ENCODE results near the gene PSMB10. TPM values are rescaled to one million over a fixed set of nuclear protein-coding genes. Genes with fewer than 3 reads are reported as not detected.

The PSMB10 gene
- total and polyA plus RNA-seq, 2 of the 8 experiments (the other 6 are each of a cell fraction or from before 2014, with no cell fraction given), result 32.1 to 61.9 TPM

GRCh38 chr16:67979955-67980678 lies 43.5 kb upstream of the PSMB10 start, which contains the start of gene DPEP3 (continued):
- no peak for TF ChIP-seq CBX5 (IDR thresholded peaks at IDR 0.05; ENCODE audit: low read depth, low read length)
- TF ChIP-seq SRF (IDR thresholded peaks at IDR 0.05; ENCODE audit: low read depth, low read length), result no peak
- no peak for TF ChIP-seq PHF8 (conservative IDR thresholded peaks at IDR 0.05; ENCODE audit: low read depth, low read length)
- no peak for TF ChIP-seq NANOG (IDR thresholded peaks at IDR 0.05; ENCODE audit: insufficient read depth, low read depth, low read length, poor library complexity, severe bottlenecking)
- no peak for TF ChIP-seq NRF1 (IDR thresholded peaks at IDR 0.05; ENCODE audit: low read depth, low read length)
- TF ChIP-seq JUND (IDR thresholded peaks at IDR 0.05; ENCODE audit: low read length), result peak; percentile 63; the same call in 1 of the 2 replicates
- TF ChIP-seq MAX (IDR thresholded peaks at IDR 0.05), result peak; percentile 54; the same call in 1 of the 2 replicates
- TF ChIP-seq, protein P1, sequence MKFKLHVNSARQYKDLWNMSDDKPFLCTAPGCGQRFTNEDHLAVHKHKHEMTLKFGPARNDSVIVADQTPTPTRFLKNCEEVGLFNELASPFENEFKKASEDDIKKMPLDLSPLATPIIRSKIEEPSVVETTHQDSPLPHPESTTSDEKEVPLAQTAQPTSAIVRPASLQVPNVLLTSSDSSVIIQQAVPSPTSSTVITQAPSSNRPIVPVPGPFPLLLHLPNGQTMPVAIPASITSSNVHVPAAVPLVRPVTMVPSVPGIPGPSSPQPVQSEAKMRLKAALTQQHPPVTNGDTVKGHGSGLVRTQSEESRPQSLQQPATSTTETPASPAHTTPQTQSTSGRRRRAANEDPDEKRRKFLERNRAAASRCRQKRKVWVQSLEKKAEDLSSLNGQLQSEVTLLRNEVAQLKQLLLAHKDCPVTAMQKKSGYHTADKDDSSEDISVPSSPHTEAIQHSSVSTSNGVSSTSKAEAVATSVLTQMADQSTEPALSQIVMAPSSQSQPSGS (IDR thresholded peaks at IDR 0.05; ENCODE audit: low read length), result no peak
- peak; percentile 79 for TF ChIP-seq CREB1 (IDR thresholded peaks at IDR 0.05)
- peak; percentile 57; the same call in 1 of the 2 replicates for TF ChIP-seq E2F6 (IDR thresholded peaks at IDR 0.05)
- no peak for TF ChIP-seq TAF7 (optimal IDR thresholded peaks at IDR 0.05; ENCODE audit: borderline replicate concordance, low read depth, low read length)
- TF ChIP-seq GTF2F1 (IDR thresholded peaks at IDR 0.05; ENCODE audit: borderline replicate concordance, low read depth, low read length), result no peak
- TF ChIP-seq SAP30 (IDR thresholded peaks at IDR 0.05; ENCODE audit: insufficient read depth, insufficient replicate concordance, low read length), result no peak
- TF ChIP-seq EP300 (IDR thresholded peaks at IDR 0.05; ENCODE audit: borderline replicate concordance in 1 of 2, low read depth in 2 of 2, low read length in 2 of 2), result peak in 1 of 2 experiments; percentile 34; a peak in 1 of 3 replicates
- TF ChIP-seq SIX5 (IDR thresholded peaks at IDR 0.05; ENCODE audit: low read depth, low read length), result no peak
- TF ChIP-seq TBP (IDR thresholded peaks at IDR 0.05; ENCODE audit: low read depth, low read length), result peak; percentile 39; the same call in 1 of the 2 replicates
- peak; percentile 70; the same call in 1 of the 2 replicates for TF ChIP-seq EGR1 (IDR thresholded peaks at IDR 0.05; ENCODE audit: borderline replicate concordance, low read depth, low read length)
- peak; percentile 38 to 49; a peak in 3 of 4 replicates for TF ChIP-seq RAD21 (IDR thresholded peaks at IDR 0.05 in 1 of 2, conservative IDR thresholded peaks at IDR 0.05 in 1 of 2; ENCODE audit: low read depth in 2 of 2, low read length in 2 of 2)
- TF ChIP-seq, protein P2, sequence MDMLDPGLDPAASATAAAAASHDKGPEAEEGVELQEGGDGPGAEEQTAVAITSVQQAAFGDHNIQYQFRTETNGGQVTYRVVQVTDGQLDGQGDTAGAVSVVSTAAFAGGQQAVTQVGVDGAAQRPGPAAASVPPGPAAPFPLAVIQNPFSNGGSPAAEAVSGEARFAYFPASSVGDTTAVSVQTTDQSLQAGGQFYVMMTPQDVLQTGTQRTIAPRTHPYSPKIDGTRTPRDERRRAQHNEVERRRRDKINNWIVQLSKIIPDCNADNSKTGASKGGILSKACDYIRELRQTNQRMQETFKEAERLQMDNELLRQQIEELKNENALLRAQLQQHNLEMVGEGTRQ (IDR thresholded peaks at IDR 0.05; ENCODE audit: low read length), result no peak

Data from H1 (cell line).